Left lung (tissue), 10 donors: Measurements from ENCODE around the gene XYLB. TPM values are rescaled to one million over a fixed set of nuclear protein-coding genes. Genes with fewer than 3 reads are reported as not detected.

ENCODE experiments used
- ATAC-seq: fragments of 200-7000 bp; cut with Tn5 transposase; one replicate; pipeline ENCODE4 v1.9.1; 2020; ENCODE audit warnings: moderate library complexity
- DNase-seq, 4 donors: peaks; one replicate each; pipeline ENCODE4 v3.0.0-alpha.2; 2013 to 2020
- H3K27ac ChIP-seq, 2 donors: fragments of 200-600 bp; sonication (generic) in 1 of 2; one replicate each; pipeline versions ENCODE4 v1.5.0 to v1.8.0; 2020 to 2021
- H3K27me3 ChIP-seq, 2 donors: fragments of 200-600 bp; sonication (generic) in 1 of 2; one replicate each; pipeline versions ENCODE4 v1.5.0 to v1.8.0; 2020 to 2021
- H3K36me3 ChIP-seq, 2 donors: fragments of 200-600 bp; sonication (generic) in 1 of 2; one replicate each; pipeline versions ENCODE4 v1.5.0 to v1.8.0; 2020 to 2021
- H3K4me1 ChIP-seq, 2 donors: fragments of 200-600 bp; one replicate each; pipeline ENCODE4 v1.8.0; 2021
- H3K4me3 ChIP-seq, 2 donors: fragments of 200-600 bp; sonication (generic) in 1 of 2; one replicate each; pipeline versions ENCODE4 v1.5.0 to v1.8.0; 2020 to 2021; ENCODE audit warnings: mild to moderate bottlenecking in 1 of 2
- H3K9me3 ChIP-seq, 2 donors: fragments of 200-600 bp; sonication (generic) in 1 of 2; one replicate each; pipeline versions ENCODE4 v1.5.0 to v1.8.0; 2020 to 2021
- CTCF ChIP-seq, 2 donors: fragments of 200-600 bp; sonication (generic) in 1 of 2; IDR thresholded peaks; one replicate each; pipeline versions ENCODE4 v1.5.0 to v1.8.0; 2021; ENCODE audit warnings: antibody characterized with exemption in 2 of 2
- intact Hi-C, 2 donors: fragments of 100-400 bp; cut with DNase I; formaldehyde crosslinking; loops; one replicate each; pipeline versions ENCODE4 v1.11.2 to v1.14.2; 2022
- polyA plus RNA-seq, 6 donors: library from polyadenylated mRNA; unstranded; fragments of 120-200 nt; gene quantifications; one replicate each; pipeline ENCODE4 v1.2.1, GENCODE V29; 2013; ENCODE audit not compliant: insufficient read length in 6 of 6
- total RNA-seq, 2 donors: library from RNA; stranded (reverse); fragmentation: NEBNext Ultra II Directional; extraction: Animal tissue kit (Norgen Biotek cat#: 25700); gene quantifications; one replicate each; pipeline ENCODE4 v1.2.1, GENCODE V29; 2021
- donor health status: DM: no; HTN: yes; CAD: no.
- donor health status: DM: no; HTN: no; CAD: no.

XYLB gene
- total and polyA plus RNA-seq, 8 donors, result 5.1 to 8.7 (median 7.3) TPM

GRCh38 chr3:38382506-38383080, 36.0 kb downstream of the XYLB start:
- H3K27ac ChIP-seq, result no peak overlapping the region
- H3K4me3 ChIP-seq, result no peak overlapping the region
- intact Hi-C loops, result no loop called here
- H3K4me1 ChIP-seq, result no peaks in the 10 kb centered on the region
- ATAC-seq (no peak), DNase-seq (no peak)
- H3K9me3 ChIP-seq, result peaks cover 0 to 18% of the 10 kb centered on the region in 2 donors
- no peaks in the 10 kb centered on the region for H3K27me3 ChIP-seq
- H3K36me3 ChIP-seq, result peaks cover 0 to 40% of the 10 kb centered on the region in 2 donors
- no peak for TF ChIP-seq CTCF (IDR thresholded peaks at IDR 0.05)

GRCh38 chr3:38383156-38383875, 36.7 kb downstream of the XYLB start:
- no peak for TF ChIP-seq CTCF (IDR thresholded peaks at IDR 0.05)
- H3K27ac ChIP-seq, result no peak overlapping the region
- no peaks in the 10 kb centered on the region for H3K4me1 ChIP-seq
- ATAC-seq, result no peak
- intact Hi-C loops, result no loop called here
- no peak for DNase-seq
- H3K27me3 ChIP-seq, result no peaks in the 10 kb centered on the region
- H3K36me3 ChIP-seq, result peaks cover 0 to 40% of the 10 kb centered on the region in 2 donors
- no peak overlapping the region for H3K4me3 ChIP-seq
- H3K9me3 ChIP-seq, result peaks cover 0 to 22% of the 10 kb centered on the region in 2 donors

GRCh38 chr3:38386992-38387750, 40.6 kb downstream of the XYLB start:
- Histone ChIP-seq H3K27me3 (no peaks in the 10 kb centered on the region), H3K4me3 (no peak overlapping the region), H3K27ac (no peak overlapping the region), H3K4me1 (no peaks in the 10 kb centered on the region), H3K9me3 (peaks cover 0 to 11% of the 10 kb centered on the region in 2 donors), H3K36me3 (peaks cover 0 to 4% of the 10 kb centered on the region in 2 donors)
- intact Hi-C loops, result no loop called here
- ATAC-seq (no peak), DNase-seq (no peak)
- no peak for TF ChIP-seq CTCF (IDR thresholded peaks at IDR 0.05)

GRCh38 chr3:38387862-38388261, 41.3 kb downstream of the XYLB start:
- Histone ChIP-seq H3K4me3 (no peak overlapping the region), H3K27ac (no peak overlapping the region), H3K9me3 (peaks cover 0 to 11% of the 10 kb centered on the region in 2 donors), H3K27me3 (no peaks in the 10 kb centered on the region), H3K4me1 (no peaks in the 10 kb centered on the region), H3K36me3 (no peaks in the 10 kb centered on the region)
- no peak for DNase-seq
- TF ChIP-seq CTCF (IDR thresholded peaks at IDR 0.05), result no peak
- intact Hi-C loops, result no loop called here
- no peak for ATAC-seq

- Histone ChIP-seq H3K27me3 (no peaks in the 10 kb centered on the region), H3K9me3 (peaks cover 0 to 2% of the 10 kb centered on the region in 2 donors), H3K36me3 (peaks cover 0 to 15% of the 10 kb centered on the region in 2 donors), H3K4me1 (no peaks in the 10 kb centered on the region), H3K4me3 (no peak overlapping the region), H3K27ac (no peak overlapping the region)
- intact Hi-C loops, result no loop called here
- no peak for DNase-seq
- no peak for ATAC-seq
- no peak for TF ChIP-seq CTCF (IDR thresholded peaks at IDR 0.05)
Measured at GRCh38 chr3:38392604-38393163, 46.1 kb downstream of the XYLB start.
